ENCODE measurements around the gene APOA5. TPM values are rescaled to one million over a fixed set of nuclear protein-coding genes. Genes with fewer than 3 reads are reported as not detected.
A peak's percentile ranks its signal among the peaks of the same experiment; 100 is the strongest.

APOA5 gene
- total and polyA plus RNA-seq, 2 of the 13 experiments (the other 11 are each of a cell fraction or from before 2014, with no cell fraction given): 44.0 to 49.1 TPM

GRCh38 chr11:116791002-116791812 is 472 bp downstream of the APOA5 start (continued):
- TF ChIP-seq POLR2G (IDR thresholded peaks at IDR 0.05; ENCODE audit: low read depth, low read length): peak; percentile 76
- no peak for TF ChIP-seq ZNF672 (CRISPR knock-in tag; IDR thresholded peaks at IDR 0.05)
- TF ChIP-seq GATA4 (IDR thresholded peaks at IDR 0.05; ENCODE audit: borderline replicate concordance, low read depth): no peak
- no peak for TF ChIP-seq ZSCAN9 (CRISPR knock-in tag; IDR thresholded peaks at IDR 0.05; ENCODE audit: borderline replicate concordance)
- TF ChIP-seq ZNF281 (CRISPR knock-in tag; IDR thresholded peaks at IDR 0.05; ENCODE audit: borderline replicate concordance): no peak
- TF ChIP-seq RFX3 (CRISPR knock-in tag; IDR thresholded peaks at IDR 0.05): no peak
- TF ChIP-seq ZNF629 (CRISPR knock-in tag; conservative IDR thresholded peaks at IDR 0.05): no peak
- no peak for TF ChIP-seq ATRX (CRISPR knock-in tag; IDR thresholded peaks at IDR 0.05; ENCODE audit: borderline replicate concordance)
- peak; percentile 45; the same call in 1 of the 2 replicates for TF ChIP-seq ZSCAN31 (CRISPR knock-in tag; IDR thresholded peaks at IDR 0.05; ENCODE audit: low read depth)
- TF ChIP-seq POGZ (CRISPR knock-in tag; IDR thresholded peaks at IDR 0.05): no peak; the same call in 1 of the 2 replicates
- TF ChIP-seq ATF2 (CRISPR knock-in tag; IDR thresholded peaks at IDR 0.05): no peak
- no peak for TF ChIP-seq ZBTB26 (CRISPR knock-in tag; IDR thresholded peaks at IDR 0.05; ENCODE audit: borderline replicate concordance)
- TF ChIP-seq ZBED4 (CRISPR knock-in tag; IDR thresholded peaks at IDR 0.05; ENCODE audit: borderline replicate concordance): no peak
- TF ChIP-seq ZNF280B (CRISPR knock-in tag; IDR thresholded peaks at IDR 0.05; ENCODE audit: borderline replicate concordance): no peak; the same call in 1 of the 2 replicates
- TF ChIP-seq TMF1 (CRISPR knock-in tag; IDR thresholded peaks at IDR 0.05; ENCODE audit: low read depth): peak; percentile 50
- TF ChIP-seq GPN1 (CRISPR knock-in tag; IDR thresholded peaks at IDR 0.05; ENCODE audit: borderline replicate concordance): no peak
- peak; percentile 81 for TF ChIP-seq CBX1 (IDR thresholded peaks at IDR 0.05; ENCODE audit: low read depth)

Measured in HepG2 (cell line).